ENCODE measurements around the gene ITPRIPL1.

The ITPRIPL1 gene

GRCh38 chr2:96316999-96317398, 8.1 kb upstream of the ITPRIPL1 start:
- TF ChIP-seq CTCF (IDR thresholded peaks at IDR 0.05; ENCODE audit: low read depth, low read length): no peak
- no peak overlapping the region for H3K4me3 ChIP-seq (ENCODE audit: low read depth, low read length)

DNA sequence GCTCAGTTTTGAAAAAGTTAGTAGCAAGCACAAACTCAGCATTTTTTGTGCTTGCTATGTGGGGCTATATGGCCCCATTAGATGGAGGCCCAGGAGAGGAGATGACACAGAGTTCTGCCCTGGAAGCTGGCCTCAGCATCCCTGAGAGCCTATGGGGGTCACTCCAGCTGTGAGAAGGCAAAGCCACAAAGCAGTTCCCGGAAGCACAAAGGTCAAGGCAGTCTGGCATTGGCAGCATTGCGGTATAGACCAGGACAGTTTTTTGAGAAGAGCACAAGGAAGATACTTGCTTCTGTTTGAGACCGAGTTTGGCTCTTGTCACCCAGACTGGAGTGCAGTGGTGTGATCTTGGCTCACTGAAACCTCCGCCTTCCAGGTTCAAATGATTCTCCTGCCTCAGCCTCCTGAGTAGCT, 7.5 kb upstream of the ITPRIPL1 start:
- no peak for TF ChIP-seq CTCF (IDR thresholded peaks at IDR 0.05; ENCODE audit: low read depth, low read length)
- H3K4me3 ChIP-seq (ENCODE audit: low read depth, low read length): no peak overlapping the region

GRCh38 chr2:96318723-96319122, 6.4 kb upstream of the ITPRIPL1 start:
- no peak overlapping the region for H3K4me3 ChIP-seq (ENCODE audit: low read depth, low read length)
- no peak for TF ChIP-seq CTCF (IDR thresholded peaks at IDR 0.05; ENCODE audit: low read depth, low read length)

- no peak for TF ChIP-seq CTCF (IDR thresholded peaks at IDR 0.05; ENCODE audit: low read depth, low read length)
These were observed 5.7 kb upstream of the ITPRIPL1 start for GRCh38 chr2:96319396-96319795.

GRCh38 chr2:96320326-96320725, 4.8 kb upstream of the ITPRIPL1 start:
- no peak overlapping the region; the same call in 1 of the 2 replicates for H3K4me3 ChIP-seq (ENCODE audit: low read depth, low read length)
- TF ChIP-seq CTCF (IDR thresholded peaks at IDR 0.05; ENCODE audit: low read depth, low read length): no peak

More at GRCh38 chr2:96319396-96319795, 5.7 kb upstream of the ITPRIPL1 start:
- no peak overlapping the region for H3K4me3 ChIP-seq (ENCODE audit: low read depth, low read length)

DNA sequence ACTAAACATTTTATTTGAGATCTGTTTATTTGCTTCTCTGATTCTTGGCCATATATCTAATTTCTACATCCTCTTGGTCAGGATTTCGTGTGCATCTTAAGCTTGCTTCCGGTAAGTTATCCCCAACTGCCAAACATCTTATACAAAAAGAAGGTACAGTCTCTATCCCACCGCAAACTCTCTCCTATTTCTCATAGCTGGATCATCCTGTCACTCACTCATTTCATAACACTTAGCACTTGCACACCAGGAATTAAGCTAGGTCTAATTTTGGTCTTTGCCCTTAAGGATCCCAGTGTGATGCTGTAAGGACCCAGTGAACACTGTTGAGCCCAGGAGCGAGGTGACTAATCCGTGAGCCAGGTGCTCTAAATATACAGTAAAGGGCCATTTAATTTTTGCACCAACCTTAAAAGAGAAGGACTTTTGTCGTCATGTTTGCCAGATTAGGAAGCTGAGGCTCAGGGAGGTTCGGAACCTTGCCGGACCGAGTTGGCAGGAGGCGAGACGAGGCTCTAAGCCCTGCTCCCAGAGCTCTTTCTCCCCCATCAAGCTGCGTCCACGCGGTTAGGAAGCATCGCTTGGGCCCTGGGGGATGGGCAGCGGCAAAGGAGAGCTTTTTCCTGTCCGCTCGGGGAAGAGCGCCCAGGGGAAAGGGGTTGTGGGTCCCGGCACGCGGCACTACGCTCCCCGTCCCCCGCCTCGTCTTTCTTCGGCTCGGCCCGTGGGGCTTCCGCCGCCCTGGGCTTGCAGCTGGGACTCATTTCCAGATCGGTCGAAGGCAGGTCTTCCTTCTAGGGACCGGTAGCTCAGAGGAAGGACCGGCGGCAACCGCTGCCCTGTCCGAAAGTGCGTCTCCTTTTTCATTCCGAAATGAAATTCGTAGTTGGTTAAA, 4.1 kb upstream of the ITPRIPL1 start:
- TF ChIP-seq CTCF (IDR thresholded peaks at IDR 0.05; ENCODE audit: low read depth, low read length): no peak
- peak overlapping the region; percentile 72 for H3K4me3 ChIP-seq (ENCODE audit: low read depth, low read length)

DNA sequence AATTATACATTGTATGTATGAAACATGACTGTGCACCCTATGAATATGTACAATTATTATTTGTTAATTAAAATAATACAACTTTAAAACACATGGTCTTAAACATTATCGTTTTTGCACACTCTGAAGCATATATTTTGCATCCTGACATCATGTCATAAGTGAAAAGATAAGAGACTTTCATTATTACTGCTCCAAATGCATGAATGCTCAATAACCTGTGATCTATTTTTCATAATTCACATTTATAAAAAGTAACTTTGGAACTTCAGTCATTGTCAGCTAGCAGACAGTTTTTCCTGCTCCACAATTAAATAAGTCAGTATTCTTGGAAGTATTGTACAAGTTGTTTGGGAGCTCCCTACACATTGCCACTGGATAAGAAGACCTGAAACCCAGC, 1.3 kb upstream of the ITPRIPL1 start:
- no peak overlapping the region for H3K4me3 ChIP-seq (ENCODE audit: low read depth, low read length)
- no peak for TF ChIP-seq CTCF (IDR thresholded peaks at IDR 0.05; ENCODE audit: low read depth, low read length)
